ENCODE measurements around the gene CCDC86. TPM values are rescaled to one million over a fixed set of nuclear protein-coding genes. Genes with fewer than 3 reads are reported as not detected.

The CCDC86 gene
- total RNA-seq, 2 donors from 2014 or later, result 10.9 to 32.1 TPM

DNA sequence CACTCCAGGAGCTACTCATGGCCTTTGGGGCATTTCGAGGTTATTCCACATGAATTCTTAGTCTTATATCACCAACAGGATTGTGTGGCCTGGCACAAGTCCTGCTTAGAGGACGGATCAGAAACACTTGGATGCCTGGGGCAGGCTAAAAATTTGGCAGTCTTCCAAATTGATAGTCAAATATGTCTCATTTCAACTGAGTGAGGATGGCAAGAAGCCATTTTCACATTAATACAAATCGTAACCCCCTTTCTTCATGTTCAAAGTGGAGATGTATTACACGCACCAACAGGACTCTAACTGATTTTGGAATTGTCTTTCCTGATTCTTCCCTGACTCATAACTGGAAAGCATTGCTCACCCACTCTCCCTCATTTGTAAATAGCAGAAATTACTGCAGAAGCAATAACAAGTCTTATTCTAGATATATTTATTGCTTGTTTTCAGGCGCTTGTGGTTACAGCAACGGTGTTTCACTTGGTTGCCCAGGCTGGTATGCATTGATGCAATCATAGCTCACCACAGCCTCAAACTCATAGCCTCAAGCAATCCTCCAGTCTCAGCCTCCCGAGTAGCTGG lies 10.3 kb upstream of the CCDC86 start:
- Histone ChIP-seq H3K4me3 (no peak overlapping the region), H3K27me3 (no peaks in the 10 kb centered on the region), H3K9me3 (no peaks in the 10 kb centered on the region), H3K4me1 (no peaks in the 10 kb centered on the region), H3K9ac (ENCODE audit: low read depth in 2 of 2, low read length in 2 of 2) (no peak overlapping the region), H3K27ac (no peak overlapping the region), H3K36me3 (no peaks in the 10 kb centered on the region)
- TF ChIP-seq CTCF (IDR thresholded peaks at IDR 0.05), result no peak
- no peak for DNase-seq
- intact Hi-C loops (cut with DNase I), result loop anchor here (5.0 to 10.0 kb wide), 3 partner anchors 61 to 353 kb away; no protein-coding TSS in a partner anchor

DNA sequence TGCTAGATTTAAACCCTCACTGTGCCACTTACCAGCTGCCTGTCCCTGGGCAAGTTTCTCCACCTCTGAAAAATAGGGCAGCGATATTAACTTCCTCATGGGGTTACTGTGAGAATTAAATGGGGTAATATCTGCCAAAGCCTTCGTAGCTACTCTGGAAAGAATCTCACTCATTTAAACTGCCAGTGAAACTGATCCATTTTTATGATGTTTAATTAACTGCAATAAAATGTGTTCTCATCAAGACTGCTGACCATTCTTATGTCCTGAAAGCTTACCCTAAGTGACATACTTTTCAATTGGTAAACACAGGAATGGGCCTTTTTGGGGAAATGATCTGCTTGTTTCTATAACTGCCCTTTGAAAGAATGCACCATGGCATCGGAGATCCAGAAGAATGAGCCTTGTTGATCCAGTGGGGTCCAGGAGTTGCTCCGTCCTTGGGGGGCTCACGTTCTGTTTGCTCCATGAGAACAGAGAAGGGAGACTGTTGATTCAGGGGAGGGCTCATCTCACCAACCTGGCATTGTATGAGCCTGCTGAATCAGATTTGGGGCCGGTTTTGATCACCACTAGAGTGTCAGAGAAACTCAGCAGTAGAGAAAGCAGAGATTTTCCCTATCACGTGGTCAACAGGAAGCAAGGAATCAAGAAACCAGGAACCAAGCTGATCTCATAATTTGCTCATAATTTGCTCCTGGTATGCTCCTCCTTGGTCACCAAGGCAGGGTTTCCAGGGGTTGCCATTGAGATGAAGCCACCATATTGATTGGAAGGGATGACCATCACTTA lies 7.0 kb upstream of the CCDC86 start:
- Histone ChIP-seq H3K4me3 (no peak overlapping the region), H3K4me1 (no peaks in the 10 kb centered on the region), H3K36me3 (no peaks in the 10 kb centered on the region), H3K9me3 (no peaks in the 10 kb centered on the region), H3K27me3 (no peaks in the 10 kb centered on the region), H3K27ac (peak overlapping the region; percentile 0), H3K9ac (ENCODE audit: low read depth in 2 of 2, low read length in 2 of 2) (no peak overlapping the region)
- DNase-seq, result no peak
- intact Hi-C loops (cut with DNase I), result loop anchor here (5.0 to 10.0 kb wide), 3 partner anchors 57 to 350 kb away; no protein-coding TSS in a partner anchor
- TF ChIP-seq CTCF (IDR thresholded peaks at IDR 0.05), result no peak

GRCh38 chr11:60835534-60835846 lies 6.4 kb upstream of the CCDC86 start:
- TF ChIP-seq CTCF (IDR thresholded peaks at IDR 0.05), result no peak
- H3K27ac ChIP-seq, result peak overlapping the region; percentile 0
- H3K36me3 ChIP-seq, result no peaks in the 10 kb centered on the region
- H3K27me3 ChIP-seq, result no peaks in the 10 kb centered on the region
- no peak for DNase-seq
- H3K9ac ChIP-seq (ENCODE audit: low read depth in 2 of 2, low read length in 2 of 2), result no peak overlapping the region
- no peaks in the 10 kb centered on the region for H3K4me1 ChIP-seq
- intact Hi-C loops (cut with DNase I), result loop anchor here (10.0 kb wide), 1 partner anchor 349 kb away; no protein-coding TSS in a partner anchor
- H3K9me3 ChIP-seq, result no peaks in the 10 kb centered on the region
- H3K4me3 ChIP-seq, result no peak overlapping the region

GRCh38 chr11:60836866-60837515 lies 4.9 kb upstream of the CCDC86 start:
- no peak for DNase-seq
- intact Hi-C loops (cut with DNase I), result loop anchor here (10.0 kb wide), 1 partner anchor 348 kb away; no protein-coding TSS in a partner anchor

More at GRCh38 chr11:60836866-60837515, 4.9 kb upstream of the CCDC86 start:
- Histone ChIP-seq H3K4me1 (peaks cover 6% of the 10 kb centered on the region), H3K27ac (no peak overlapping the region), H3K4me3 (no peak overlapping the region), H3K27me3 (no peaks in the 10 kb centered on the region), H3K9me3 (no peaks in the 10 kb centered on the region), H3K9ac (ENCODE audit: low read depth in 2 of 2, low read length in 2 of 2) (no peak overlapping the region), H3K36me3 (no peaks in the 10 kb centered on the region)
- TF ChIP-seq CTCF (IDR thresholded peaks at IDR 0.05), result no peak
